GM21529 (cell line): ENCODE results near the gene KIAA1755.

Source experiments
- ATAC-seq: cut with Tn5 transposase; IDR thresholded peaks from one replicate; pipeline ENCODE4 v1.9.1; 2021; ENCODE audit not compliant: unreplicated experiment

KIAA1755 gene, protein sequence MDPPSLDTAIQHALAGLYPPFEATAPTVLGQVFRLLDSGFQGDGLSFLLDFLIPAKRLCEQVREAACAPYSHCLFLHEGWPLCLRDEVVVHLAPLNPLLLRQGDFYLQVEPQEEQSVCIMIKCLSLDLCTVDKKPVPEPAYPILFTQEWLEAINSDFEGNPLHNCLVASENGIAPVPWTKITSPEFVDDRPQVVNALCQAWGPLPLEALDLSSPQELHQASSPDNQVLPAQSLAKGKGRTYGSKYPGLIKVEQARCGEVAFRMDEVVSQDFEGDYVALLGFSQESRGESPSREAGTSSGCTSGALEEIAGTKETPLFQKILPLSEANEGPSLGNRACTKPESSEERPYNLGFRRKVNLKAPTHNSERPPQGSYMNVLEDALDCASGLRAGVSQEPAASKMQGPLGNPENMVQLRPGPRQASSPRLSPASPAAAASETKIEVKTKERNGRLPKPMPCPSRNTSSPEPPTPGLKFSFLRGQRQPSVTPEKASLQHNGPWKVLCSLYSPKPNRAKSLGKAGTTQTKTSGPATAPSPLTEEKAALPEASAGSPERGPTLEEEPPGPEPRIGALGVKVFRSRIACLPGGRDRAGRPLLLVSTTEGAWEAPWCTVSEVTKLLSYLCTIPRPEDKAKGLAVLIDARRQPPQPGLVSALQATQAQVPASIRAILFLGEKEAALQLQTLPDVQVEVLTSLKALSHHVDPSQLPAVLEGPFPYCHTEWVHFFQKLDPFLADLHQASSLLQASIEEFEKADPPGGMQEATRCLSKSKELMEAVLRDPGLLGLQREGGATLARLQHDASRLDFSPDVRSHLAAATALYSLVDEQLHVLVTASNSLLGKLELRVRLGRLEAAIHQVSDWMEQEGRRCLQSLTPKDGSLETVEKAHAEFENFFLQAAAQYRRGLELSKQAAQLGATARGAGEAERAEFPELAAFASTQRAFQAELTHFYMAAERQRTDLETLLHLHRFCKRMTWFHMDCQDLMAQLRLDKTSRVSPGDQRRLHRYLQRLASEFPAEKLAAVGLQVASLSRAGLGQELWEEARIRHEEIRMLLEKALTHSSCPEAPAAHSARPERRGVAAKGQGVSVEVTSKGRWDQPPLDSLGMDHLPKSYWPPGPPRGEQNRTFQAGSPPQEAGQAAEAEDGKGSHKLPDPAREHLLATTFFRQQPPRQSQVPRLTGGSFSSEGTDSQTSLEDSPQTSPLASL

DNA sequence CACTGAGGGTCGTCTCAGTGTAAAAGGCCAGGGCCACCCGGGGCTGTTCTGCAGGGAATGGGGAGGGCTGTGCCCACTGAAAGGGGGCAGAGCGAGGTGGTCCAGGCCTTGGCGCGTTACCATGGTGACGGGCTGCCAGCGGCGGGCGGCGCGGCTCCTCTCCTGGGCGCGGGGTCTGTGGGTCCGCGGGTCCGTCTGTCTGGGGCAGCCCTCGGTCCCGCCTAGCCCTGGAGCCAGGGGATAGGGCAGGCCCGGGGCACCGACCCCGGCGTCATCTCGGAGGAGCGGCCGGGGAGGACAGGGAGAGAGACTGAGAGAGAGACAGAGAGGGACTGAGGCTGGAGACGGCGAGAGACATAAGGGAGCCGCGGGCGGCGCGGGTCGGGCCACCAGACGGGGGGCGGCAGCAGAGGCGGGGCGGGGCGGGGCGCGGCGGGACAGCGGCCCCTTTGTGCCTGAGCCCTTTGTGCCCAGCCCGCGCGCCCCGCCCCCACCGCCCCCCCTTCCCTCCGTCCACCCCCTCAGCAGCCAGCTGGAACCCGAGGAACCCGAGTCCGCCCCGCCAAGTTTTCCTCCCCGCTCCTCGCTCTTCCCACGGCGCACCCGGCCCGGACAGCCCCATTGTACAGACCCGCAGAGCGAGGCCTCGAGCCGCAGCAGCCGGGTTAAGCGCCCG lies at the start of gene KIAA1755:
KIAA1755 (minus strand) TSS at position 358 of the 676 bp plus-strand sequence; CDS start at position 123, 235 bp downstream.
- no peak for ATAC-seq

DNA sequence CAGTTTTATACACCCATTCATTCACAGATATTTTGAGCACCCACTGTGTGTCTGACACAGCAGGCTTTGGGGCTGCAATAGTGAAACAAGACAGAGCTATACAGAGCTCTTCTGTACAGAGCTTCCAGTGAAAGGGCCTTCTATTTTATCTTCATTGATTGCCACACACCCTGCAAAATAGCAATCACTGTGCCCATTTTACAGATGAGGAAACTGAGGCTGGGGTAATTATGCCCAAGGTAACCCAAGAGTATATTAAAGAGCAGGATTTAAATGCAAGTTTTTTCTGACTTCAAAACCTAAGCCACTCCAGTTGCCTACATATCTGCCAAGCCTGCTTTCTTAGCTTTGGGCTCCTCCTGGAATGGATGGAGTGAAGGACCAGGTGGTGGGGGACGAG lies 47.9 kb upstream of the KIAA1755 start:
- ATAC-seq: no peak

DNA sequence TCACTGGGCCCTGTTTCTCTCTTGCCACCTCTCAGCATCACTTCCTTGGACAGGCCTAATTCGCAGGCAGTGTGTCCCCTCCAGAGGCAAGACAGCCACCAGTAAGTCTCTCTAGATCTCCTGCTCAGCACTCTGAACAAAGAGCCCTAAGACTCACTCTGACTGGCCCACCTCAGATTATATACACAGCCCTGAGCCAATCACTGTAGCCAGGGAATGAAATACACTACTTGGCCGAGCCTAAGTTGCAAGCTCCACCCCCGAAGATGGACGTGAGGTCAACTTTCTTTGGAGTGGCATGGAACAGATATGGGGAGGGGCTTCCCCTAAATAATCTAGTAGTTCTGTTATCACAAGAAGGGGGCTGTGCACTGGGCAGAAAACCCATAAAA lies 47.5 kb upstream of the KIAA1755 start:
- ATAC-seq: no peak

DNA sequence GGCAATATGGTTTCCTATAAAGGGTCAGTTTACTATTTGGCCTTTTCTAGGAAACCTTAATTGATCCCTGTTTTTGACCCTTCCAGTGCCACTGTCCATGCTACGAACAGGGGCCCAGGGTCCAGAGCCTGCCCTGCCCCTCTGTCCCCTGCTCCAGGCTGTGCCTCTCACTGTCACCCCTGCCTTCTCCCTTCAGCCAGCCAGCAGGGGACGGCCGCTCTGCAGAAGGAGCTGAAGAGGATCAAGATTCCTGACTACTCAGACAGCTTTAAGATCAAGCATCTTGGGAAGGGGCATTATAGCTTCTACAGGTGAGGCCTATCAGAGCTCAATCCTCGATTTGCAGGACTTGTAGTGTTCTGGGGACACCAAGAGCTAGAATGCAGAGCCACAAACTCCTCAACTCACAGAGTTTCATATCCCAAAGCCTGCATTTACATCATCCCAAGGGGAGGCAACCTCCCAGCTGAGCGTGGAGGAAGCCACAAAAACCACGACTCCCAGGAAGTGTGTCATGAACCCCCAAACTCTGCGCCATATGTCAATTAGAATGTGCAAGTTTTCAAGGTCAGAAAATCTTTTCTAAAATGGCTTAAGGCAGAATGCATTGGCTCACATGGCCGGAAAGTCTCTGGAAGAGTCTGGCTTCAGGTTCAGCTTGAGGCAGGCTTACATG lies 47.0 kb upstream of the KIAA1755 start:
- no peak for ATAC-seq

DNA sequence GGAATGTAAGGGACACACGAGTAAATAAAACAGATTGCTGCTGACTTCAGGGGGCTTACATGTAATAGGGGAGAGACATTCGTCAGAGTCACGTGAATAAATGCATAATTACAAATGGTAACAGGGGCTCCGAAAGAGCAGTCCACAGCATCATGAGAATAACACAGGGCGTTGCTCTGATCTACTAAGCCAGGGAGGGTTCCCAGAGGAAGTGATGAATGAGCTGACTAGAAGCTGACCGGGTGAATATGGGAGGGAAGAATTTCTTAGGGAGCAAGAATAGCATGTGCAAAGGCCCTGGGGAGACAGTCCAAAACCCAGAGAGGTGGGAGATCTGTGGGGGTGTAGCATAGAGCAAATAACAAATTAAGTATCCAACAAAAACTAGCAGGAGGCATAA lies 45.8 kb upstream of the KIAA1755 start:
- ATAC-seq: no peak

DNA sequence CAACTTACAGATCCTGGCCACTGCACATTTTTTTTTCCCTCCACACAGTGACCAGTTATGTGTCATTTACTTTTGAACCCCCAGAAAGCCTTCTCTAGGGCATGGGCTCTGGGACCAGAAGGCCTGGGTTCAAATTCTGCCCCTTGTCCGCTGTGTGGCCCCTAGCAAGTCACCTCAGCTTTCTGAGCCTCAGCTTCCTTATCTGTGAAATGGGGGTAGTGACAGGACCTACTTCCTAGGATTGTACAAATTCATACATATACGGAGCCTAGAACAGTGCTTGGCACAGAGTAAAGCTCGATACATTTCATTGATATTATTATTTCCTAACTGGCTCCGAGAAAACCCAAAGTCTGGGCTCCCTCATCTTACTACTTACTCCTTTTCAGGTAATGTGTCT lies 45.0 kb upstream of the KIAA1755 start:
- no peak for ATAC-seq

DNA sequence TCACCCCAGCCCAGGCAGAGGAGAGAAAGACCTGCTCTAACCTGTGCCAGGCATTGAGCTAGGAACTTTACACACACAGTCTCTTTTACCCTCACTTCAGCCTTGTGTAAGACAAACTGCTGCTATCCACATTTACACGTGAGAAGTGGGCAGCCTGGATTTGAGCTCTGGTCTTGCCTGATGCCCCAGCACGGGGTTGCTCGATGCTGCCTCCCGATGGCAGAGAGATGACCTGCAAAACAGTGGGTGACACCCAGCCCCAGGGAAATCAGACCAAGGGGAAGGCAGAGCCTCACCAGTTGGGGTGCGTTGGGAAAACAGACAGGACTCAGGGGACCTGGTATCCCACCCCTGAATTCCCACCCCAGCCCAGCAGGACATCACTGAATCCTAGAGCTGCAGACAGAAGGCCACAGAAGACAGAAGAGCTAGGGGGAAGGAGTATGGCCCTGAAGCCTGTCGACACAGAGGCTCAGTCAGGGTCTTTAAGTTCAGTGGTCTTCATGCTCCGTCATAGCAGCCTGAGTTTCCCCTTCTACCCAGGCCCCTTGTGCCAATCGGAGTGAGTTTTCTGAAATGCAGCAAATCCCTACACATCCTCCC lies 44.4 kb upstream of the KIAA1755 start:
- ATAC-seq: no peak

DNA sequence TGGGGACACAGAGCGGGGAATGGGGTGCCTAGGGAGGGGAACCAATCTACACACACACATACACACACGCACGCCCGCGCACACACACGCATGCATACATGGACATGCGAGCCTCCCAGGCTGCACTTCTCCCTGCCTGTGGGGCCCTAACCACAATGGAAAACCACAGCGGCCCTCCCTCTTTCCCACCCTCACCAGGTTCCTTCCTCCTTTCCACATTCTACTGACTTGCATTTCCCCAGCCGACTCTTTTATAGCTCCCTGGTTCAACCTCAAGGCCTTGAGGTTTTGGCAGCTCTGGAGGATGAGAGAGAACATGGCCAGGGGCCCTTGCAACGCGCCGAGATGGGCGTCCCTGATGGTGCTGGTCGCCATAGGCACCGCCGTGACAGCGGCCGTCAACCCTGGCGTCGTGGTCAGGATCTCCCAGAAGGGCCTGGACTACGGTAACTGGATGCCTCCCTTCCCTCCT lies 43.4 kb upstream of the KIAA1755 start, which contains the start of gene BPI:
BPI (plus strand) TSS at position 249 of the 472 bp plus-strand sequence; CDS start at position 317, 68 bp downstream.
- no peak for ATAC-seq

DNA sequence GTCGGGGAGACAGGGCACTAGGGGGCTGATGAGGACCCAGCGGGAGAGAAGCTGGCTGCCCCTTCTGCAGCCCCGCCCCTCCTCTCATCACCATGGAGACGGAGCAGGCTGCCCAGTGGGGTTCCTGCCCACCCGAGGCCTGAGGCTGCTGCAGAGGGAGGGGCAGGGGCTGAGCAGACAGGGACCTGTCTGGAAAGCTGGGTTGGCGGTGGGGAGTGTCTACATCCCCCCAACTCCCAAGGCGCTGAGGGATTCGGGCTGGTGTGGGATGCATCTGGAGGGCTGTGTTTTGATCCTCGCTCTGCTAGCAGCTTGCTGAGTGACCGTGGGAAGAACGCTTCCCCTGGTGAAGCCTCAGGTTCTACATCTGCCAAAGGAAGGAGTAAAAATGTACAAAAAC lies 42.3 kb upstream of the KIAA1755 start:
- ATAC-seq: no peak

DNA sequence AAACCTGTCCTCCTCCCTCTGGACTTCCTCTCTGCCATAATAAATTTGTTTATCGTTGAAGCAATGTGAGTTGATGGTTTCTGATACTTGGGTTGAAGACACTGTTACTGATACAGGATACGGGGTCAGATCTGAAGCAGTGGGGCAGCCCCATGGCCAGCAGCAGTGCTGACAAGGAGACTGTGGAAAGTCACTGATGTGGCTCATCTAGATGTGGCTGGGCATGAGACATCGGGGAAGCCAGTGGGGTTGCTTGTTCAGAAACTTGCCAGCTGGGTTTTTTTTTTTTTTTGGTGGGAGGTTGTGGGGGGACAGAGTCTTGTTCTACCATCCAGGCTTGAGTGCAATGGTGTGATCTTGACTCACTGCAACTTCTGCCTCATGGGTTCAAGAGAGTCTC lies 40.8 kb upstream of the KIAA1755 start:
- no peak for ATAC-seq

DNA sequence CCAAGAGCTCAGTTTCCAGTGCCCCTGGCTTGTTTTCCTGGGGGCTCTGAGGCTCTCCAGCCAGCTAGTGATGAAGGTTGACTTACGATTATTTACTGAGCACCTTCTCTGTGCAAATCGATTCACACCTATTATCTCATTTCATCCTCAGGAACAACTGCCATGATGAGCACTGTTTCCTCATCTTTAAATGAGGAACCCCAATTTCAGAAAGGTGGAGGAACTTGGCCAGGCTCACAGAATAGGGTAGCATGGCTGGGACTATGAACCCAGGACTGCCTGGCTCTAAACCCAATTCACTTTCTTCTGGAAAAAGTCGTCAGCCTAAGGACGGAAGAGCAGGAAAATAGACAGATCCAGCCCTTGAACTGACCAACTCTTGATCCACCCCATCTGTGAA lies 39.9 kb upstream of the KIAA1755 start:
- no peak for ATAC-seq

DNA sequence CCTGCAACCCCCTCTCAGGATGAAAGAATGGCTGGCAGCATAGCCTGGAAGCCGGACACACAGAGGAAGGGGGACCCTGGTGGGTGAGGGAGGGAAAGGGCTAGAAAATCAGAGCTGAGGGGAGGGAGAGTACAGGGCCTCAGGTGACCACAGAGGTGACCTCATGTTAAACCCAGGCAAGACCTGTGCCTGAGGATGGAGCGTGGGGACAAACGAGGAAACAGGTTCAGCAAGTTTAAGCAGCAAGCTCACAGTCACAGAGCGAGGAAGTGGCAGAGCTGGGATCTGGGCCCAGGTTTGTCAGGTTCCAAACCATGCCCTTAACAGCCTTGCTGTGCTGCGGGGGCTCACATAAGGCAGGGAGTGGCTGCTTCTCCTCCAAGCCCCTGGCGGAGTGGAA lies 39.4 kb upstream of the KIAA1755 start:
- ATAC-seq: no peak

DNA sequence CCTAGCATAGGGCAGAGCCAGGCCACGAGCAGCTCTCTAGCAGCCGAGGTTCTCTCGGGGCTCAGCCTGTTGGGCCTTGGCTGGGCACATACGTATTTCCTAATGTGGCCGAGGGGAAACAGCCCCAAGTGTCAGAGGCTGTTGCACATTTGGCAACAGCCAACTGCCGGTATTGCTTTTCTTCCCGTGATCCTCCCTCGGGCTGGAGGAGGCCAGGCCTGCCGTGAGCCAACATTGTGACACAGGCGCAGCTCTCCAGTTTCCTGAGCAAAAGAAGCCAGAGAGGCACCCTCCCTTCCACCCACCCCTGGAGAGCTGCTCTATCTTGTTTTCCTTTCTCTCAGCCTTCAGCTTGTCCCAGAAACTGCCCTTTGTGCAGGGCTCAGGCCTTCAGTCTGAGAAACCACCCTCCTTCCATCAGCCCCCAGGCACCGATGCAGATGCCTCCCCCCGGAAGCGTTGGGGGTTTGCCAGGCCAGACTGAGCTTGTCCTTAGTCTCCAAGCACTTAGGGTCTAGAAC lies 38.3 kb upstream of the KIAA1755 start:
- ATAC-seq: no peak

DNA sequence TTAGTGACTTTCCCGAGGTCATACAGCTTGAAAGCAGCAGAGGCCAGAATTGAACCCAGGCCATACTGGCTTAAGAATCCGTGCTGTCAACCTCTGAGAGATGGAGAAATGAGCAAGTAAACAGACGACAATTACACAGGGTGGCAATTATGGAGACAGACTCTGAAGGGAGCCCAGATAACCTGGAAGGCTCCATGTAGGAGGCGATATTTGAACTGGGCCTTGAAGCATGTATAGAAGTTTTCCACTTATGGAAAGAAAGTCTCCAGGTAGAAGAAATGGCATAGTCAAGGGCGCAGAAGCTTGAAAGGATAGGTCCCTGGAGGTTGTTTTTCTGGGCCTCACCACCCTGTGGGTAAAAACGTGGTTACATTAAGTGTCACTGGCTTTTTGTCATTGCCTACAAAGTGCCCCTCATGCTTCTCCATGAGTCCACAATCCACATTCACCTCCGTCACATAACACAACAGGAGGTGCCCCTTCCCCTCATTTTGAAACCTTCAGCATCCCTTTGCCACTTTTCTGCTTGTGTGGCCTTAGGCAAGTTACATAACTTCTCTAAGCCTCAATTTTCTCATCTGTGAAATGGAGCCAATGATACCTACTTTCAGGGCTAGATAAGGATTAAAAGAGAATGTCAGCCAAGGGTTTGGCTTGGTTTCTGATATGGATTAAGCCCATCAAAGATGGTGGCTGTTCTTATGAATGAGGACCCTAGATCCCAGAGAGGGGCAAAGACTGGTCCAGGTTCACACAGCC lies 37.6 kb upstream of the KIAA1755 start:
- no peak for ATAC-seq

DNA sequence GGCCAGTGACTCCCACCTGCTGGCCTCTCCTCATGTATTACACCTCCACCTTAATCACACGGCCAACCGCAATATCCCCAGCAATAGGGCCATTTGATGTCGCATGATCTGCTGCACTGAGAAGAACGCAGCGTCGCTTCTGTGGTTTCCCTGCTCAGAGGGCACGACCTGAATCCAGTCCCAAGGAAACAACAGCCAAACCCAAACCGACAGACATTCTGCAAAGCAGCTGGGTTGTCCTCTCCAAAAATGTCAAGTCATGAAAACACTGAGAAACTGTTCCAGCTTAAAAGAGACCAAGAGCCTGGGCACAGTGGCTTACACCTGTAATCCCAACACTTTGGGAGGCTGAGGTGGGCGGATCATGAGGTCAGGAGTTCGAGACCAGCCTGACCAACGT lies 35.9 kb upstream of the KIAA1755 start:
- no peak for ATAC-seq

DNA sequence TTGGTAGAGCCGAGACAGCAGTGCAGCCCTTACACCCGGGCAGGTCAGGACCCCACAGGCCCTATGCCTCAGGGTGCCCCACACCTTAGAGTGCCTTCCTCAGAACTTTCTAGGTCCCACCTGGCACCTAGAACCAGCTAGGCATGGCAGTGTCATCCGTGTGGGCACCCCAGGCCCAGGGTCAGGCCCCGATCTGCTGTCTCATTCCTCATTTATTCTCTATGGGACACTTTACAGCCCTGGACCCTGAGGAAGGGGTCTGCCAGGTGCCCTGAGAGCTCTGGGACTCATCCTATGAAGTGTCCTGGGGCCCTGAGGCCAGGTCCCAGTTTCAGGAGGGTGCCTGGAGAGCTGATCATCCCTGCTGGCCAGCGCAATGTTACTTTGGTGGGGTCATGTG lies 35.3 kb upstream of the KIAA1755 start:
- no peak for ATAC-seq

DNA sequence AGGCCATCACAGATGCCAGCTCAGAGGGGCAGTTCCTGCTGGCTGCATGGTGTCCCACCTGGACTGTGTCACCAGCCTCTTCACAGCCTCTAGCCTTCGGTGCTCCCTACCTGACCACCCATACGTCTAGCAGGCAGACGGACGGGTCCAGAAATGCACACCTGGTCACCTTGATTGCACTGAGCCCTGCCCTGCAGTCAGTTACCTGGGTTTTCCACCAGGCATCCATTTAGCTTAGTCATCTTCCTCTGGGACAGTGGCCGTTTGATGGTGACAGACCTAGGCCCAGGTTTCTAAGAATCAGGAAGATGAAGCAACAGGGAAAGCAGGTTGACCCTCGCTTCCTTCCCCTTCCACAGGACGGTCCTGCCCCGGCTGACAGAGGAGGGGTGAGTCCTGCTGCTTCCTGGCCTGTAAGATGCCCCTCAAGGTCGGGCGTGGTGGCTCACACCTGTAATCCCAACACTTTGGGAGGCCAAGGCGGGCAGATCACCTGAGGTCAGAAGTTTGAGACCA lies 33.6 kb upstream of the KIAA1755 start:
- no peak for ATAC-seq

DNA sequence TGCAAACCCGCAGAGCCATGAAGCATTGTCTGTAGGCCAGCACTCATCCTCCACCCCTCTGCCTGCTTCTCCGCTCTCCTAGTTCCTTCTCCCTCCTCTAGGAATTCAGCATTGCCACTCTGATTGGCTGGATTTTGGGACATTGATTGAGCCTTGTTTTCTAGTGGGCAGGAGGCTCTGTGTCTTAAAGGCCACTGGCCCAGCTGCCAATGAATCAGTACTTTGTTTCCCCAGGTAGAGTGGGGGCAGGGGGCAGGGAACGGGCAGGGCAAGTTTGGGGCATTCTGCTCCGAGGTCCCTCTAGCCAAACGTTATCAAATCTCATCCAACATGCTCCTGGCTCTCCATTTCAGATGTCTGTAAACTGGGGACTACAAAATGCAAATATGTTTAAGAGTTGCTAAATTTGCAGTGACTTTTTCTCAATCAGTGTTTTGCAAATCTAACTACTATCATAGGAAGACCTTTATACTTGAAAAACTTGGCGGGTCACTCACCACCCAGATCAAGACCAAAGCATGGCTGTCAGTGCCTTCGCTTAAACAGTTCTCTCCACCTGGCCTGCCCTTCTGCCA lies 33.0 kb upstream of the KIAA1755 start:
- ATAC-seq: no peak
